ENCODE results near the gene SWI5.

DNA sequence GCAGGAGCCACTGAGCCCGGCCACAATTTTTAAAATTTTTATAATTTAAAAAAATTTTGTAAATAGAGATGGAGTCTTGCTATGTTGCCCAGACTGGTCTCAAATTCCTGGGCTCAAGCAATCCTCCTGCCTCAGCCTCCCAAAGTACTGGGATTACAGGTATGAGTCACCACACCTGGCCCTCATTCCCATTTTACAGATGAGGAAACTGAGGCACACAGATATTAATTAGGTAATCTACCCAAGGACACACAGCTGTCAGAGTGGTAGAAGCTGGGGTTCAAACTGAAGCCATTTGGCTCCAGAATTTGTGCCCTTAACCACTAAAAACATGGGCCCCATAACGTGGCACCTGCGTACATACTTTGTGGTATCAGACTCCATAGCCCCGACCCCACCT is 38.6 kb downstream of the SWI5 start:
- TF ChIP-seq EZH2 (IDR thresholded peaks at IDR 0.05; ENCODE audit: insufficient read depth, poor library complexity, severe bottlenecking) (no peak), EZH2phosphoT487 (IDR thresholded peaks at IDR 0.05; ENCODE audit: insufficient read depth, low read depth) (no peak)
